SJCRH30 (cell line): ENCODE measurements around the gene FAM204A. TPM values are rescaled to one million over a fixed set of nuclear protein-coding genes. Genes with fewer than 3 reads are reported as not detected.

ENCODE experiments used
- DNase-seq, 2 experiments: peaks; one replicate each; pipeline ENCODE4 v3.0.0-alpha.2; 2015 to 2020
- H3K27ac ChIP-seq: fragments of 250-450 bp; sonication (Bioruptor Pico); 2 replicates; pipeline ENCODE4 v1.5.1; 2020; ENCODE audit warnings: mild to moderate bottlenecking, moderate library complexity
- H3K27me3 ChIP-seq: fragments of 250-450 bp; sonication (Bioruptor Pico); 2 replicates; pipeline ENCODE4 v1.5.1; 2020; ENCODE audit warnings: mild to moderate bottlenecking, moderate library complexity
- H3K36me3 ChIP-seq: fragments of 250-450 bp; sonication (Bioruptor Pico); 2 replicates; pipeline ENCODE4 v1.5.1; 2020; ENCODE audit warnings: mild to moderate bottlenecking, moderate library complexity
- H3K4me1 ChIP-seq: fragments of 250-450 bp; sonication (Bioruptor Pico); 2 replicates; pipeline ENCODE4 v1.5.1; 2020; ENCODE audit warnings: mild to moderate bottlenecking, moderate library complexity
- H3K4me3 ChIP-seq: fragments of 250-450 bp; sonication (Bioruptor Pico); 2 replicates; pipeline ENCODE4 v1.5.1; 2020; ENCODE audit warnings: mild to moderate bottlenecking, moderate library complexity
- H3K9me3 ChIP-seq: fragments of 250-450 bp; sonication (Bioruptor Pico); replicated peaks from 2 replicates; pipeline ENCODE4 v1.5.1; 2020; ENCODE audit warnings: mild to moderate bottlenecking, moderate library complexity
- total RNA-seq: library from RNA; depleted of rRNA; stranded (reverse); fragments of >200 nt; shearing (Covaris generic); gene quantifications from 2 replicates; pipeline ENCODE4 v1.2.3, GENCODE V29; 2014

The FAM204A gene
- total RNA-seq, 1 experiment from 2014 or later: 59.5 TPM

DNA sequence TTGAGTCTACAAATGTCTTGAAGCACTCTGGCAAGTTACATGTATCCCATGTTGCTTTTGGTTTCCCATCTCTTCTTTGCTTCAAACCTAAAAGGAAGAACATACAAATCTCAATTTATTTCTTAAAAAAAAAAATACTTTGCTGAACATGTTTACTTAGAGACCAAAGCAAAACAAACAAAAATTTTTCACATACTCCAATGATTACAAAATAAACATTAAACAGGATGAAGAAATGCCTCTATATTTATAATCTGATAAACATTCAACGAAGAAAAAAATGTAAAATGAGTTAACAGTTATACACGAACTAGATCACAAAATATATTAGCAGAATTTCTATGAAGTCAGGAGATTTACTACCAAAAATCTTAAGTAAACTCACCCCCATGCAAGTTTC lies 31.3 kb downstream of the FAM204A start:
- Histone ChIP-seq H3K4me1 (peaks cover 16% of the 10 kb centered on the region), H3K9me3 (no peaks in the 10 kb centered on the region), H3K4me3 (no peak overlapping the region), H3K27ac (no peak overlapping the region), H3K27me3 (no peaks in the 10 kb centered on the region), H3K36me3 (peaks cover 24% of the 10 kb centered on the region)
- DNase-seq: no peak

DNA sequence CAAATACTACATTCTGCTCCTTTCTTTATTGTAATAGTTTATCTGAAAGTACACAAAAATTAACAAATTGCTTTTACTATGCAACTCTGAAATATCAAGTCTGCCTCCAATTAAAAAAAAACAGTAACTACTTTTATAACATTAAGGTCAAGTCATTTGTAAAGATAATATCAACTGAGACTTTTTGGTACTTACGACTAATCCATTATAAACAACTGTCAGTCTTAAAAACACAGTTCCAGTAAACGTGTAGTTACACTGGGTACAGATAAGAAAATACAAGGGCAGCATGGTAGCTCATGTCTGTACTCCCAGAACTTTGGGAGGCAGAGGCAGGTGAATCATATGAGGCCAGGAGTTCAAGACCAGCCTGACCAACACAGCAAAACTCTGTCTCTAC lies 32.2 kb downstream of the FAM204A start:
- H3K36me3 ChIP-seq: peaks cover 27% of the 10 kb centered on the region
- H3K4me3 ChIP-seq: no peak overlapping the region
- DNase-seq: no peak
- peaks cover 16% of the 10 kb centered on the region for H3K4me1 ChIP-seq
- no peaks in the 10 kb centered on the region for H3K27me3 ChIP-seq
- no peak overlapping the region for H3K27ac ChIP-seq
- H3K9me3 ChIP-seq: no peaks in the 10 kb centered on the region

DNA sequence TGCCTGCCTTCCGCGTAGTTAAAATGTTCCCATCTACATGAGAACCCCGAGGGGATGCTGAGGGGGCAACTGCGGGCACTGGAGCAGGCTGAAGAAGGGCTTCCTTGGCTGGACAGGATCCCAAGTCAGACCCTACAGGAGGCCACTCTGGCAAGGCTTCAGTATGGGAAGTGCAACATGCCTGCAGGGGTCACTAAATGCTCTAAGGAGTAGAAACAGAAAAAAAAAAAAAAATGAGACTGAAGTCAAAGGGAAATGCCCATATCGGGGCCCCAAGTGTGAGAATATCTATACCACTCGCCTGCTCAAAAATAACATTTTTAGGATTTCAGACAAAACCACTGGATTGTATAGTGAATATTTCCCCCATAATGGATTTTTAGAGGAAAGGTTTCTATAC lies 33.5 kb downstream of the FAM204A start:
- Histone ChIP-seq H3K9me3 (no peaks in the 10 kb centered on the region), H3K36me3 (peaks cover 27% of the 10 kb centered on the region), H3K27ac (no peak overlapping the region), H3K4me1 (peaks cover 16% of the 10 kb centered on the region), H3K27me3 (no peaks in the 10 kb centered on the region), H3K4me3 (no peak overlapping the region)
- no peak for DNase-seq

DNA sequence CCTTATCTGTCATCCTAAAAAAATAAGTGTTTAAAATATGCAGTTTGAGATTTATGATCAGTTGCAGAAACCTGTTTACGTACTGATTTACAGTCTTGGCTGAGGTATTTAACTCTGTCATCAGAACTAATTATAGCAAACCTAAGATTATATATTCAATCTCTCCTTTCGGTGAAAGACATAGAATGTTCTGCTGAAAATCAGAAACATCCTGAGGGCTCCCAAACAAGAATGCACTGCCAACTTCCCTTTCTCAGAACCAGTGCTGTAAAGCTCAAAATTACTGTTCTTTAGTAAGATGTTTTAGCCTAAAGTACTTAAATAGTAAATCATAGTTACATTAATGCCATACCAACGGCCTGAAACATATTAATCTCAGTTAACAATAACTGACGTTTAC lies 34.3 kb downstream of the FAM204A start:
- peaks cover 16% of the 10 kb centered on the region for H3K4me1 ChIP-seq
- DNase-seq: no peak
- no peak overlapping the region for H3K27ac ChIP-seq
- no peak overlapping the region for H3K4me3 ChIP-seq
- peaks cover 26% of the 10 kb centered on the region for H3K36me3 ChIP-seq
- no peaks in the 10 kb centered on the region for H3K9me3 ChIP-seq
- no peaks in the 10 kb centered on the region for H3K27me3 ChIP-seq

DNA sequence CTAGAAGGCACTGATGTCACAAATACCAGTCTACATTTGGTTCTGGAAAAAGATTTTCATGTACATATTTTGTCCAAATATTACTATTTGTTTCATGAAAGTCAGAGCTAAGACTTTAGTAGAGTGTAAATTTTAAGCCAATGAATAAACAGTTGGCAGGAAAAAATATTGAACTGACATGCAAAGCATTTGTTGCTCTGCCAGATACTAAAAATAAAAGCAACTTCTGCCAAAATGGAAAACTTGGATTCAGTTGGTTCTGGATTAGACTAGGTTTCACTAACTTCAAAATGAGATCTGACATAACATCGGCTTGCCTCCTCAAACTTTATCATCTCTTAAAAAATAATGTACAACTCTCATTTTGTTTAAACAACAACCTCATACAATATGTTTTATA lies 34.9 kb downstream of the FAM204A start:
- no peak overlapping the region for H3K4me3 ChIP-seq
- DNase-seq: no peak
- H3K27ac ChIP-seq: no peak overlapping the region
- H3K27me3 ChIP-seq: no peaks in the 10 kb centered on the region
- peaks cover 15% of the 10 kb centered on the region for H3K4me1 ChIP-seq
- H3K36me3 ChIP-seq: peaks cover 22% of the 10 kb centered on the region
- H3K9me3 ChIP-seq: no peaks in the 10 kb centered on the region

DNA sequence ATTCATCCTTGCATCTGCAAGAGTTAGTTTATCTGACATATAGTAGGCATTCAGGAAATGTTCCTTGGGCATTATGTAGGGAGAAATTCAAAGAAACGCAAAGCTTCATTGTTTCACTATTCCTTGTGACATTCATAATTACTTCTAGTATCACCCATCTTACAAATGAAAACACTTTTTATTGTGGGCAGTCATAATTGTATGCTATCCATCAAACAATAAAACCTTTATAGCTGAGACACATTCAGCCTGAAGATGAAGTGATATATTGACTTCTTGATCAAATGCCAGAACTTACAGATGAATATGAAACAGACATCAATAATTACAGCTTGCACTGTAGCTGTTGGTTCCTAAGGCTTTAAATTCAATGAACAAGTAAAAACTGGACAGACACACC lies 36.4 kb downstream of the FAM204A start:
- H3K4me1 ChIP-seq: peaks cover 2% of the 10 kb centered on the region; the same call in 1 of the 2 replicates

DNA sequence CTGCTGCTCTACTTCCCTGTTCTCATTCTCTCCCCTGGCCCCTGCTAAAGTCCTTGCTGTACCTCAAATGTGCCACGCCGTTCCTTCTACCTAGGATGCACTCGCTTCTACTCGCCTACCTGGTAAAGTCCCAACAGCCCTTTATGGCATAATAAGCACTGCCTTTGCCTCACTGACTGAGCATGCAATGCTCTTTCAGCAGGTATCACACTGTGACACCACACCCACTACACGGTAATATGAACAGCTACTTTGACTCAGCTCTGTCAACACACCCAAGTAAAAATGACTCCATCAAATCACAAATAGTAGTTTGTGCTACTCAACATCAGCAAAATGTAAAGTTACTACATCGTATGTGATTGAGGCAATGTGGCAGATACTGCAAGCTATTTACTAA lies 37.6 kb downstream of the FAM204A start:
- Histone ChIP-seq H3K36me3 (peaks cover 13% of the 10 kb centered on the region), H3K4me3 (no peak overlapping the region), H3K4me1 (no peaks in the 10 kb centered on the region), H3K27ac (no peak overlapping the region), H3K9me3 (no peaks in the 10 kb centered on the region), H3K27me3 (no peaks in the 10 kb centered on the region)
- DNase-seq: no peak

More for the DNA sequence above, 36.4 kb downstream of the FAM204A start:
- Histone ChIP-seq H3K27me3 (no peaks in the 10 kb centered on the region), H3K4me3 (no peak overlapping the region), H3K27ac (no peak overlapping the region), H3K36me3 (peaks cover 19% of the 10 kb centered on the region), H3K9me3 (no peaks in the 10 kb centered on the region)
- no peak for DNase-seq

DNA sequence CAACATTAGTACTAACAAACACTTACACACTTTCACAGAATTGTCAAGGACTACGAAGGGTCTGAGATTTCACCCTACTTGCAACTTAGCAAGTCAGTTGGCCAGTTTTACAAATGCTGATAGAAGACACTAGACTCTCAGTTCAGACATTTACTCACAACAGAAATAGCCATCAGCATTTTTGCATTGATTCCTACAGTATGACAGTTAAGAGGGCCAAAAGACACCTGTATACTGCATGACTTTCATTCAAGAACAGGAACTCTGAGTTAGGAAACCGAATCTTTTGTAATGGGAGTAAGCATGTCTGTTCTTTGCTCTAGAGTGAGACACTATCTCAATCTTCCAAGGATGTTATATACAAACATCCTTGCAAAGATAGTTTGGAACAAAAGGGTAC lies 40.9 kb downstream of the FAM204A start:
- Histone ChIP-seq H3K27ac (no peak overlapping the region), H3K4me1 (no peaks in the 10 kb centered on the region), H3K9me3 (no peaks in the 10 kb centered on the region), H3K36me3 (peaks cover 7% of the 10 kb centered on the region; the same call in 1 of the 2 replicates), H3K27me3 (no peaks in the 10 kb centered on the region), H3K4me3 (no peak overlapping the region)
- DNase-seq: no peak

DNA sequence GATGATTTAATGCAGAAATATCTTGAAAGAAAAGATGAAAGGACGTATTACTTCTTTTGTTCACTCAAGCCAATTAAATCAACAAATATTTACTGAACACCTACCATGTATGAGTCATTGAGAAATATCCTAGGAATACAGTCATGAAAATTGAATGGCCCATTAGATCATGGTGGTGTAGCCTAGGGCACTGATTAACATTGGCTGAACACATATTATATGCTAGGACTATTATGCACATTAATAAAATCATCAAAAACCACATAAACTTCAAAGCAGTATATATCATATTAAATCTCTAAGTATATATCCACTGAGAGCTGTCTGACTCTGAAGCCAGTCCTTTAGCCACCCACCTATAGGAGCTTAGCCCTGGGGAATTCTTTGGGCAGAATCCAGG lies 41.8 kb downstream of the FAM204A start:
- H3K4me3 ChIP-seq: no peak overlapping the region
- DNase-seq: no peak
- no peaks in the 10 kb centered on the region for H3K27me3 ChIP-seq
- H3K27ac ChIP-seq: no peak overlapping the region
- peaks cover 4% of the 10 kb centered on the region; the same call in 1 of the 2 replicates for H3K36me3 ChIP-seq
- H3K9me3 ChIP-seq: no peaks in the 10 kb centered on the region
- H3K4me1 ChIP-seq: no peaks in the 10 kb centered on the region

DNA sequence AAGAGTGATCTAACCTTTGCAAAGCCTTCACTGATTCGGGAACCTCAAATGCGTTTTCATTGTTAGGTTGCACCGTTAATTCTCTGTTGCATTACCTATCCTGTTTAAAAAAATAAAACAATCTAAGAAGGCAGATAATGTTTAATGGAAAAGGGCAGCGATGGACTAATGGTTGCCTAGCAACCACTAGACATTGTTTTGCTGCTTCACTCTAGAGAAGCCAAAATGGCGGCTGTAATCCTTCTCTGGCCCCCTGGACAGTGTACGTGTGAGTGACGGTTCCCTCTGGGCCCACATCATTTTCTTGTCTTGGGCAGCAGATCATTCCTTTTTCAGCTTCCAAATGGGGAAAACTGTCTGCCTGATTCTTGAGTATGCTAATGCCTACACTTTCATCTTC lies 43.3 kb downstream of the FAM204A start:
- Histone ChIP-seq H3K27me3 (no peaks in the 10 kb centered on the region), H3K9me3 (no peaks in the 10 kb centered on the region), H3K4me1 (no peaks in the 10 kb centered on the region), H3K27ac (no peak overlapping the region), H3K4me3 (no peak overlapping the region), H3K36me3 (no peaks in the 10 kb centered on the region)
- DNase-seq: no peak

DNA sequence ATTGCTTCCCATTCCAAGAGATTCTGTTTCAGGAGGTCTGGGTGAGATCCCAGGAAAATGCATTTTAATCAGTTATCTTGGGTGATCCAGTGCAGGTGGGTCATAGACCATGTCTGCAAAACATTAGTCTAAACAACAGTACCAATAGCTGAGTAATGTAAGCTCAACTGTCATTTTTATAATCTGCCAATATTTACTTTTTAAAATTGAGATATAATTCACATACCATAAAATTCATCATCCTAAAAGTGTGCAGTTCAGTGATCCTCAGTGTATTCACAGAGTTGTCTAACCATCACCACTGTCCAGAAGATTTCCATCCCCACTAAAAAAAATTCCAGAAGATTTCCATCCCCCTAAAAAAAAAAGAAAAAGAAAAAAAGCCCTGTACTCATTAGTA lies 51.0 kb downstream of the FAM204A start:
- no peaks in the 10 kb centered on the region for H3K9me3 ChIP-seq
- H3K27me3 ChIP-seq: no peaks in the 10 kb centered on the region
- H3K4me3 ChIP-seq: no peak overlapping the region
- no peak overlapping the region for H3K27ac ChIP-seq
- DNase-seq: no peak
- H3K4me1 ChIP-seq: peaks cover 2% of the 10 kb centered on the region; the same call in 1 of the 2 replicates
- no peaks in the 10 kb centered on the region for H3K36me3 ChIP-seq

DNA sequence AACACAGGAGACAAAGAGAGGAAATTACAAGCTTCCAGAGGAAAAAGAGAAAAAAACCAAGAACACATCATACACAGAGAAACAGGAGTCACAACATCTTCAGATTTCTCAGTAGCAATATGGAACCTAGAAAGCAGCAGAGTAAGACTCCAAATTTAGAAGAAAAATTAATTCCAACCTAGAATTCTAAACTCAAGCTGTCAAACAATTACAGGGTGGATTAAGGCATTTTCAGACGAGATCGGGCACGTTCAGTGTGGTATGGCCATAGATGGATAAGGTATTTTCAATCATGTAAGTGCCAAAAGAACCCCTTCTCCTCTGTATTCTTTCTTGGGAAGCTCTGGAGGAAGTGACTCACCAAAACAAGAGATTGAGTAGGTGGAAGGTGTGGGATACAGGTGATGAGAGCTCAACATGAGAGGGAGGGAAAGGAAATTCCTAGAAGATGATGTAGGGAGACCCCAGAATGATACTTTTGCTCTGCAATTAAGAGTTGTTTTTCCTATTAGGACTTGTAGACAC lies 51.6 kb downstream of the FAM204A start:
- Histone ChIP-seq H3K4me1 (peaks cover 5% of the 10 kb centered on the region; the same call in 1 of the 2 replicates), H3K36me3 (no peaks in the 10 kb centered on the region), H3K27ac (no peak overlapping the region), H3K27me3 (no peaks in the 10 kb centered on the region), H3K4me3 (no peak overlapping the region), H3K9me3 (no peaks in the 10 kb centered on the region)
- DNase-seq: no peak

DNA sequence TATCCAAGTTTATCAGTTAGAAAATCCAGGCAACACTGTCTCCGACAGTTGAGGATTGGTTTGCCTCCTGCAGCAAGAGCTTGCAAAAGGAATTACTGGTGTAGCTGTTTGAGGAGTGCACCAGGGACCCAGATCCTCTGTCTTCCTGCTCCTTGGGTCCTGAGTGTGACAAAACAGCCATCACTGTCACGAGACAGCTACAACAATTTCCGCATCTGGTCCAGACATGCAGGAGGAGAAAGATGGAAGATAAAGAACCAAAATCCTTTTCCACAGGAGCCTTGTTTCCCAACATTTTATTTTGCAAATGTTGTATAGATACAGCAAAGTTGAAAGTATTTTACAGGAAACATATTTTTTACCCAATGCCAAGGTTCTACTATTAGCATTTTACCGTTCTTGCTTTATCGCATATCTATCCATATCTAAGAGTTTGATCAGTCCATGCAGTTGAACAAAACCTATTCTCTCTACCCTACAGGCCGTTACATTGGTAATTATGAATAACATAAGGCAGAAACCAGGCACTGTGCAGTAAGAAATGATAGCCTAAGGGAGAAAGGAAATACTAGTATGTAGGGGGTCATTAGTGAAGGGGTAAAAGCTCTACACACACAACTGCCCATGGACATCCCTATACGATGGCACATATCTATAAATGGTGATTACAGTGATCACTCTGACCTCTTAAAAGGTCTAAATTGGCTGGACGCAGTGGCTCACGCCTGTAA lies 54.9 kb downstream of the FAM204A start:
- Histone ChIP-seq H3K27ac (no peak overlapping the region), H3K36me3 (no peaks in the 10 kb centered on the region), H3K4me3 (no peak overlapping the region), H3K27me3 (no peaks in the 10 kb centered on the region), H3K4me1 (peaks cover 5% of the 10 kb centered on the region; the same call in 1 of the 2 replicates), H3K9me3 (no peaks in the 10 kb centered on the region)
- no peak for DNase-seq

DNA sequence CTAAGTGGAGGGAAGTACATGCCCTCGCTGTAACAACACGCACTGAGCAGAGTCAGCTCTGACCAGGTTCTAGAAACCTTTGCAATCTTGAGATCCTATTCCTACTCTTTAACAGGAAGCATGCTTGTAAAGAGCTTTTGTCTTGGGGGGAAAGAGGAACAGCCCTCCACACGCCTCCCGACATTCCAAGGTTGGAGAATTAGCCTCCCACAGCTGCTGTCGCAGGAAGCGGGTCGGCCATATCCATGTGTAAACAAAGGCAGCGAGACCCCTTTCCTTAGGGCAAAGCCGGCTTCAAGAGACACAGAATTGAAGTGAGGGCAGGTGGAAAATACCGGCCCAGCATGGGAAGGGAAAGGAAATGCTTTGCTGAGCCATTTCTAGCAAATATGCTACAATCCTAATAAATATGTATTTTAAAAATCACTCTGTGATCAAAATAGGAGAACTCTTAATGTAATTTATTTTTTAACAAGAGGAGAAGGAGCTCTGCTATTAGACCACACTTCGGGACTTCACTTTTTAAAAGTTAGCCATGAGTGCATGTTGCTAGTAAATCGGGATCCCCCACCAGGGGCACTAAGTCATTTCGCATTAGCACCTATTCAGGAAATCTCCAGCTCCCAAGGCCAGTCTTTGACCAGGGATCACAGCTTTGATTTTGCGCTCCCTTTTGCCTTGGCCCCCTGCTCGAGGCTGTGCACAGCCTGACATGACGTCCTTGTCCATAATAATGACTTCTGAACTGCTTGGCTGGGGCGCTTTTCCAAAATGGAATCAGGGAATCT lies 55.9 kb downstream of the FAM204A start:
- no peaks in the 10 kb centered on the region for H3K36me3 ChIP-seq
- DNase-seq: peak; percentile 7 to 30
- H3K4me1 ChIP-seq: peaks cover 5% of the 10 kb centered on the region; the same call in 1 of the 2 replicates
- H3K4me3 ChIP-seq: no peak overlapping the region
- H3K27ac ChIP-seq: no peak overlapping the region
- H3K9me3 ChIP-seq: no peaks in the 10 kb centered on the region
- no peaks in the 10 kb centered on the region for H3K27me3 ChIP-seq

DNA sequence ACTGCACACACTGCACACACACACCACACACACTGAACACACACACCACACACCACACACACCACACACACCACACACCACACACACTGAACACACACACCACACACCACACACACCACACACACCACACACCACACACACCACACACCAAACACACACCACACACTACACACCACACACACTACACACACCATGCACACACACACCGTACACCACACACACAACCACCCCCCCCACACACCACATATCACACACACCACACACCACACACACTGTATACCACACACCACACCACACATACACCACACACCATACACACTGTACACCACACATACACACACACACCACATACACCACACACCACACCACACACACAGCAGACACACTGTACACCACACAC lies 59.5 kb downstream of the FAM204A start:
- H3K4me1 ChIP-seq: peaks cover 5% of the 10 kb centered on the region; the same call in 1 of the 2 replicates
- H3K27ac ChIP-seq: no peak overlapping the region
- no peaks in the 10 kb centered on the region for H3K9me3 ChIP-seq

More for the DNA sequence above, 59.5 kb downstream of the FAM204A start:
- no peaks in the 10 kb centered on the region for H3K36me3 ChIP-seq
- H3K4me3 ChIP-seq: no peak overlapping the region
- no peaks in the 10 kb centered on the region for H3K27me3 ChIP-seq
- DNase-seq: no peak
